IMR-90 (cell line): Measurements from ENCODE around the gene RSPH9. TPM values are rescaled to one million over a fixed set of nuclear protein-coding genes. Genes with fewer than 3 reads are reported as not detected.
A peak's percentile ranks its signal among the peaks of the same experiment; 100 is the strongest.

Source experiments
- ATAC-seq: fragments of 200-7000 bp; cut with Tn5 transposase; 2 replicates; pipeline ENCODE4 v1.9.1; 2020; ENCODE audit warnings: low read depth, mild to moderate bottlenecking, moderate library complexity
- BruUV-seq: library from RNA; stranded (reverse); fragments of 400-500 nt; replicated peaks from 2 replicates; lab custom pipeline; 2021; lab: Mats Ljungman, UMichigan
- CTCF ChIA-PET: fragments of 300-600 bp; formaldehyde crosslinking; extraction: SDS; loops from one replicate; lab custom pipeline; 2021; ENCODE audit warnings: antibody characterized with exemption; lab: Yijun Ruan, JAX
- POLR2A ChIA-PET: fragments of 300-600 bp; sonication (Branson Sonifier 250); formaldehyde crosslinking; loops from one replicate; lab custom pipeline; 2022; ENCODE audit warnings: antibody characterized with exemption; ENCODE audit not compliant: unreplicated experiment; lab: Charles Lee
- DNase-seq: peaks from one replicate; pipeline ENCODE4 v3.0.0; 2013
- H2AFZ ChIP-seq: replicated peaks from 2 replicates; pipeline ENCODE3; 2013; ENCODE audit warnings: low read length, mild to moderate bottlenecking; ENCODE audit not compliant: poor library complexity
- H2AK5ac ChIP-seq: 2 replicates; pipeline ENCODE4 v1.6.1; 2013; ENCODE audit warnings: low read depth, low read length, inconsistent platforms
- H2AK9ac ChIP-seq: replicated peaks from 2 replicates; pipeline ENCODE3; 2013; ENCODE audit warnings: mild to moderate bottlenecking, low read depth, low read length, moderate library complexity; ENCODE audit not compliant: poor library complexity
- H2BK120ac ChIP-seq: 2 replicates; pipeline ENCODE4 v1.6.1; 2013; ENCODE audit warnings: low read depth, low read length, inconsistent platforms
- H2BK15ac ChIP-seq: 3 replicates; pipeline ENCODE4 v1.6.1; 2013; ENCODE audit warnings: low read depth, low read length, inconsistent platforms
- H2BK20ac ChIP-seq: 2 replicates; pipeline ENCODE4 v1.6.1; 2013; ENCODE audit warnings: low read depth, mild to moderate bottlenecking, inconsistent platforms, low read length, moderate library complexity
- H2BK5ac ChIP-seq: 2 replicates; pipeline ENCODE4 v1.6.1; 2013; ENCODE audit warnings: mild to moderate bottlenecking, low read depth, low read length, inconsistent platforms; ENCODE audit not compliant: poor library complexity, severe bottlenecking
- H3K14ac ChIP-seq: replicated peaks from 2 replicates; pipeline ENCODE4 v1.6.1; 2013; ENCODE audit warnings: low read depth, low read length, inconsistent platforms
- H3K18ac ChIP-seq: 2 replicates; pipeline ENCODE4 v1.6.1; 2013; ENCODE audit warnings: low read depth, low read length, control low read depth
- H3K23ac ChIP-seq: 2 replicates; pipeline ENCODE4 v1.6.1; 2013; ENCODE audit warnings: low read depth, low read length, inconsistent platforms
- H3K27ac ChIP-seq: 2 replicates; pipeline ENCODE4 v1.5.1; 2013; ENCODE audit warnings: mild to moderate bottlenecking, control low read depth, low read length; ENCODE audit not compliant: insufficient read depth
- H3K27me3 ChIP-seq: 2 replicates; pipeline ENCODE4 v1.6.1; 2013; ENCODE audit warnings: low read length; ENCODE audit not compliant: control insufficient read depth, insufficient read depth
- H3K36me3 ChIP-seq: 2 replicates; pipeline ENCODE4 v1.6.1; 2013; ENCODE audit warnings: low read length, mixed read lengths; ENCODE audit not compliant: control insufficient read depth, insufficient read depth
- H3K4ac ChIP-seq: 2 replicates; pipeline ENCODE4 v1.6.1; 2013; ENCODE audit warnings: low read depth, low read length, inconsistent platforms
- H3K4me1 ChIP-seq: 2 replicates; pipeline ENCODE4 v1.6.1; 2013; ENCODE audit warnings: low read length, mixed read lengths; ENCODE audit not compliant: control insufficient read depth, insufficient read depth
- H3K4me2 ChIP-seq: 2 replicates; pipeline ENCODE4 v1.6.1; 2013; ENCODE audit warnings: low read depth, mild to moderate bottlenecking, control low read depth, low read length, moderate library complexity
- H3K4me3 ChIP-seq: 2 replicates; pipeline ENCODE4 v1.5.1; 2013; ENCODE audit warnings: low read depth, mild to moderate bottlenecking, control low read depth, low read length, moderate library complexity; ENCODE audit not compliant: insufficient read depth
- H3K56ac ChIP-seq: 2 replicates; pipeline ENCODE4 v1.6.1; 2013; ENCODE audit warnings: low read length, inconsistent platforms; ENCODE audit not compliant: insufficient read depth; ENCODE audit errors: extremely low read depth
- H3K79me1 ChIP-seq, 2 experiments: 2 replicates each; pipeline ENCODE4 v1.6.1; 2013; ENCODE audit warnings: low read length in 2 of 2, inconsistent platforms in 1 of 2, low read depth in 1 of 2
- H3K9ac ChIP-seq: 2 replicates; pipeline ENCODE4 v1.6.1; 2013; ENCODE audit warnings: low read depth, low read length, control low read depth
- H3K9me1 ChIP-seq: 2 replicates; pipeline ENCODE4 v1.6.1; 2013; ENCODE audit warnings: low read length, inconsistent platforms; ENCODE audit not compliant: insufficient read depth
- H3K9me3 ChIP-seq: 2 replicates; pipeline ENCODE4 v1.6.1; 2013; ENCODE audit warnings: low read length; ENCODE audit not compliant: control insufficient read depth, insufficient read depth
- H4K20me1 ChIP-seq: 2 replicates; pipeline ENCODE4 v1.6.1; 2013; ENCODE audit warnings: low read length, inconsistent platforms; ENCODE audit not compliant: insufficient read depth
- H4K5ac ChIP-seq: 2 replicates; pipeline ENCODE4 v1.6.1; 2013; ENCODE audit warnings: mild to moderate bottlenecking, low read depth, low read length, control low read depth
- H4K8ac ChIP-seq, 2 experiments: 2 replicates each; pipeline ENCODE4 v1.6.1; 2013; ENCODE audit warnings: low read depth in 2 of 2, low read length in 2 of 2, control low read depth in 1 of 2, inconsistent platforms in 1 of 2
- H4K91ac ChIP-seq: 2 replicates; pipeline ENCODE4 v1.6.1; 2013; ENCODE audit warnings: low read depth, low read length, inconsistent platforms; ENCODE audit not compliant: insufficient read depth
- CEBPB ChIP-seq: IDR thresholded peaks from 2 replicates; pipeline ENCODE4 v1.6.1; 2012; ENCODE audit warnings: low read depth, low read length, improper control_type of control experiment
- CTCF ChIP-seq: conservative IDR thresholded peaks from 2 replicates; pipeline ENCODE4 v1.5.1; 2012; ENCODE audit warnings: mild to moderate bottlenecking, low read depth, low read length, improper control_type of control experiment
- ELK1 ChIP-seq: fragments of 150-350 bp; IDR thresholded peaks from 2 replicates; pipeline ENCODE4 v1.6.1; 2016; ENCODE audit warnings: low read depth, mild to moderate bottlenecking, low read length, moderate library complexity, borderline replicate concordance
- MXI1 ChIP-seq: IDR thresholded peaks from 2 replicates; pipeline ENCODE4 v1.6.1; 2012; ENCODE audit warnings: low read depth, mild to moderate bottlenecking, low read length, moderate library complexity, borderline replicate concordance
- NFE2L2 ChIP-seq: fragments of 150-350 bp; IDR thresholded peaks from 2 replicates; pipeline ENCODE4 v1.6.1; 2016; ENCODE audit warnings: low read depth, mild to moderate bottlenecking, low read length
- RAD21 ChIP-seq: IDR thresholded peaks from 2 replicates; pipeline ENCODE4 v1.6.1; 2012; ENCODE audit warnings: low read length, improper control_type of control experiment
- RFX5 ChIP-seq: IDR thresholded peaks from 2 replicates; pipeline ENCODE4 v1.8.0; 2012; ENCODE audit warnings: low read depth, mild to moderate bottlenecking, low read length, moderate library complexity
- SMC3 ChIP-seq: fragments of 150-350 bp; IDR thresholded peaks from 2 replicates; pipeline ENCODE4 v1.6.1; 2016; ENCODE audit warnings: low read depth, mild to moderate bottlenecking, antibody characterized with exemption, low read length, moderate library complexity
- WGBS, 2 experiments: methylation state at CpG; one replicate each; pipeline versions ENCODE4 v1.1.5 to v1.1.7; 2013; ENCODE audit warnings: missing lambda C conversion rate in 2 of 2; ENCODE audit not compliant: insufficient read length in 1 of 2; ENCODE audit errors: extremely low coverage in 2 of 2; 5-methylcytosine and 5-hydroxymethylcytosine counted together
- dilution Hi-C: fragments of 300-500 bp; cut with HindIII; formaldehyde crosslinking; loops from one replicate; pipeline ENCODE4 v1.14.3; 2018; ENCODE audit warnings: low sequenced_read_pairs; ENCODE audit not compliant: unreplicated experiment
- in situ Hi-C: fragments of 300-500 bp; cut with MboI; formaldehyde crosslinking; loops from 3 replicates; pipeline ENCODE4 v1.14.3; 2019; ENCODE audit warnings: low sequenced_read_pairs, inconsistent platforms, mixed read lengths
- intact Hi-C: fragments of 100-400 bp; cut with micrococcal nuclease; formaldehyde crosslinking; loops from 2 replicates; pipeline ENCODE4 v1.10.0; 2022
- polyA plus RNA-seq, 3 experiments: library from polyadenylated mRNA; depleted of rRNA; stranded (reverse); fragments of >200 nt; gene quantifications; 2 replicates each; pipeline ENCODE4 v1.2.3, GENCODE V29; 2012; ENCODE audit warnings: low replicate concordance in 1 of 3
- total RNA-seq: library from RNA; depleted of rRNA; stranded (reverse); fragments of >200 nt; gene quantifications from 2 replicates; pipeline ENCODE4 v1.2.3, GENCODE V29; 2012

The RSPH9 gene
- total and polyA plus RNA-seq, 2 of the 4 experiments (the other 2 are of a cell fraction), result 0.18 to 0.21 TPM

GRCh38 chr6:43608310-43608763, 36.5 kb upstream of the RSPH9 start:
- intact Hi-C loops, result loop anchor here (1.0 kb wide), 1 partner anchor 471 kb away; no protein-coding TSS in a partner anchor

More at GRCh38 chr6:43608310-43608763, 36.5 kb upstream of the RSPH9 start:
- in situ Hi-C loops, result loop anchor here (10.0 kb wide), 1 partner anchor 466 kb away; no protein-coding TSS in a partner anchor
- no peaks in the 10 kb centered on the region for H3K27me3 ChIP-seq
- H3K14ac ChIP-seq, result no peak overlapping the region
- no peak overlapping the region for H4K91ac ChIP-seq
- H3K27ac ChIP-seq, result no peak overlapping the region
- H4K5ac ChIP-seq, result no peak overlapping the region
- no peaks in the 10 kb centered on the region for H3K9me3 ChIP-seq
- H3K4ac ChIP-seq, result no peak overlapping the region
- peak overlapping the region; percentile 8 for H2AK9ac ChIP-seq
- H3K18ac ChIP-seq, result no peak overlapping the region
- peak overlapping the region in 1 of 2 experiments; percentile 22; a peak in 1 of 4 replicates for H4K8ac ChIP-seq
- no peak overlapping the region for H3K4me3 ChIP-seq
- H3K23ac ChIP-seq, result no peak overlapping the region
- H3K56ac ChIP-seq, result 0 out of 2 replicates have a peak overlapping the region, but pooled peaks have one; percentile 6
- H4K20me1 ChIP-seq, result peaks cover 4% of the 10 kb centered on the region; the same call in 1 of the 2 replicates
- H2BK15ac ChIP-seq, result no peak overlapping the region
- 10% methylated on average over 2 of the region's 5 CpGs; no CpG with 5 or more reads in 1 of the 2 experiments for WGBS, 2 experiments
- H2BK5ac ChIP-seq, result no peak overlapping the region
- H3K4me2 ChIP-seq, result no peak overlapping the region
- peaks cover 13% of the 10 kb centered on the region for H3K36me3 ChIP-seq
- H3K79me1 ChIP-seq, result peaks cover 3 to 11% of the 10 kb centered on the region in 2 experiments
- H2BK20ac ChIP-seq, result no peak overlapping the region
- H2AK5ac ChIP-seq, result no peak overlapping the region
- ATAC-seq (peak; percentile 81), DNase-seq (peak; percentile 86)
- TF ChIP-seq SMC3, result peak; percentile 55; the same call in 1 of the 2 replicates
- TF ChIP-seq MXI1, result no peak
- no peak for TF ChIP-seq NFE2L2
- peak; percentile 72 for TF ChIP-seq CTCF
- TF ChIP-seq RAD21, result peak; percentile 68
- no peak for TF ChIP-seq RFX5
- TF ChIP-seq ELK1, result no peak
- TF ChIP-seq CEBPB, result 0 out of 2 replicates have a peak, but pooled peaks have one; percentile 6
- POLR2A ChIA-PET, result no interaction called here
- no peak overlapping the region for H2BK120ac ChIP-seq
- CTCF ChIA-PET, result interaction anchor here (0.6 to 1.6 kb wide), 3 partner anchors 11 to 471 kb away, joined by 3 to 8 read pairs (median 6); no protein-coding TSS in a partner anchor
- dilution Hi-C loops, result no loop called here
- BruUV-seq, result no TSS peak
- H3K9me1 ChIP-seq, result no peaks in the 10 kb centered on the region
- no peak overlapping the region for H2AFZ ChIP-seq
- no peaks in the 10 kb centered on the region for H3K4me1 ChIP-seq
- H3K9ac ChIP-seq, result no peak overlapping the region
